SK-N-MC (cell line): ENCODE results near the gene PDCD2.

ENCODE experiments used
- EZH2 ChIP-seq: fragments of 200-600 bp; sonication (generic); IDR thresholded peaks from one replicate; pipeline ENCODE4 v1.6.1; 2017; ENCODE audit warnings: antibody characterized with exemption
- FOXP2 ChIP-seq: optimal IDR thresholded peaks from 2 replicates; pipeline ENCODE3; 2011; ENCODE audit warnings: mild to moderate bottlenecking, moderate library complexity; ENCODE audit not compliant: insufficient read depth; ENCODE audit errors: extremely low read length, control extremely low read depth
- POLR2AphosphoS5 ChIP-seq: IDR thresholded peaks from 2 replicates; pipeline ENCODE4 v1.6.1; 2012; ENCODE audit warnings: mild to moderate bottlenecking, low read depth, low read length, borderline replicate concordance

GRCh38 chr6:170596426-170596825, 12.0 kb upstream of the PDCD2 start:
- TF ChIP-seq POLR2AphosphoS5 (no peak), EZH2 (no peak), FOXP2 (no peak)
